ENCODE measurements around the gene CHST9. TPM values are rescaled to one million over a fixed set of nuclear protein-coding genes. Genes with fewer than 3 reads are reported as not detected.

CHST9 gene
- polyA plus RNA-seq, 1 donor = 11.1 TPM

DNA sequence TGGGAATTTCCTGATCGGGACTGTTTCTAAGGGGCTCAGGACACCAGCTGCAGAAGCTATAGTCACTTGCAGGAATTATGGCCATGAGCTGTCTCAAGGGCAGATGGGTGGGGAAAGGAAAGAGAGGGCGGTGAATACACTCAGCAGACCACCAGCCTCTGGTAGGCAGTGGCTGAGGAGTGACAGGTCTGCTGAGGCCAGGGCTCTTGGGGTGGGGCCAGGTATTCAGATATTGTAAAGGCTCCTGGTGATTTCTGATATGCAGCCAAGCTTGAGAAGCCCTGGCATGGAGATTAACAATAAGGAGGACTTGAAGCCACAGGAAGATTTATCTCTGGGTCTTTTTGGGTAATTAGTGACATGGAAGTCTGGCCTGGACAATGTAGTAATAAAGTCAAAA lies 174.3 kb downstream of the CHST9 start:
- Histone ChIP-seq H3K9me3 (ENCODE audit: control insufficient read depth, low read depth, low read length) (no peaks in the 10 kb centered on the region), H3K27me3 (ENCODE audit: control insufficient read depth, insufficient read depth, low read length) (no peaks in the 10 kb centered on the region), H3K4me1 (ENCODE audit: control insufficient read depth, insufficient read depth, low read length) (no peaks in the 10 kb centered on the region), H3K4me3 (ENCODE audit: low read length) (no peak overlapping the region), H3K36me3 (ENCODE audit: control insufficient read depth, insufficient read depth, low read length) (no peaks in the 10 kb centered on the region), H3K27ac (ENCODE audit: low read length) (no peak overlapping the region)
- DNase-seq = no peak
- WGBS (ENCODE audit: insufficient coverage, low lambda C conversion rate) = no CpG with 5 or more reads among the region's 2 CpGs

DNA sequence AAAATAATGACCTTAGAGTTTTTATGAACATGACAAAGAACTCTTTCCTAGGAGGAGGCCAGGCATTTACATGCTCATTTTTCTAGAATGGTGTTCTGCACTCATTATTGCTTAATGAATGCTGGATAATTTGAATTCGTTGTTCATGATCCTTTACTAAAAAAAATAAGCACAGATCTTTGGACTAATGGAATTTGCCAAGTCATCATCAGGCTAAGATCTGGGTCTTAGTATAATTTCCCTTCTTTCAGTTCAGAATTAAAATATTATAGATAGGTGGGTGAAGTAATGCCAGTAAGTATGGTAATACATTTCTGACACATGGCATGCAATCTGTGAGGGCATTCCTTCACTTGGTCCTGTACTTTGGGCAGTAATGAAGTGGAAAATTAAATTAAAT lies 175.8 kb downstream of the CHST9 start:
- Histone ChIP-seq H3K27ac (ENCODE audit: low read length) (no peak overlapping the region), H3K27me3 (ENCODE audit: control insufficient read depth, insufficient read depth, low read length) (no peaks in the 10 kb centered on the region), H3K9me3 (ENCODE audit: control insufficient read depth, low read depth, low read length) (no peaks in the 10 kb centered on the region), H3K4me1 (ENCODE audit: control insufficient read depth, insufficient read depth, low read length) (no peaks in the 10 kb centered on the region), H3K36me3 (ENCODE audit: control insufficient read depth, insufficient read depth, low read length) (no peaks in the 10 kb centered on the region), H3K4me3 (ENCODE audit: low read length) (no peak overlapping the region)
- WGBS (ENCODE audit: insufficient coverage, low lambda C conversion rate) = 83% methylated on average over 1 of the region's 1 CpG
- no peak for DNase-seq

DNA sequence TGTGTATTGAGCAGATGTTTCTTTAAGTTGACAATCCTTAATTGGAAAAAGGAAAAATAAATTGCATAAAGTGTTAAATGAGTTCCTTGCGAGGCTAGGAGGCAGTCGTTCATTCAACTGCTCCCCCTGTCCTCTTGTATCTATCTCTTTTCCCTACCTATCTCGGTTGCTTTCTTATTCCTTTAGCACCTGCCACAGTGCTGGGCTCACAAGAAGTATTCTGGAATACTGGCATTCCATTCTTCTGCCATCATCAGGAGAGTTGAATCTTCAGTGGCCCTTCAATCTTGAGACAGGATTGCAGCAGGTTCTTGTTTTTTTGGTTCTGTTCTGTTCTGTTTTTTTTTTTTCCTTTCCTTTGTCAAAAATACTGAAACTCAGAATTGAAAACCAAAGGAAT lies 176.5 kb downstream of the CHST9 start:
- 63% methylated on average over 2 of the region's 3 CpGs for WGBS (ENCODE audit: insufficient coverage, low lambda C conversion rate)
- Histone ChIP-seq H3K9me3 (ENCODE audit: control insufficient read depth, low read depth, low read length) (no peaks in the 10 kb centered on the region), H3K27me3 (ENCODE audit: control insufficient read depth, insufficient read depth, low read length) (no peaks in the 10 kb centered on the region)

DNA sequence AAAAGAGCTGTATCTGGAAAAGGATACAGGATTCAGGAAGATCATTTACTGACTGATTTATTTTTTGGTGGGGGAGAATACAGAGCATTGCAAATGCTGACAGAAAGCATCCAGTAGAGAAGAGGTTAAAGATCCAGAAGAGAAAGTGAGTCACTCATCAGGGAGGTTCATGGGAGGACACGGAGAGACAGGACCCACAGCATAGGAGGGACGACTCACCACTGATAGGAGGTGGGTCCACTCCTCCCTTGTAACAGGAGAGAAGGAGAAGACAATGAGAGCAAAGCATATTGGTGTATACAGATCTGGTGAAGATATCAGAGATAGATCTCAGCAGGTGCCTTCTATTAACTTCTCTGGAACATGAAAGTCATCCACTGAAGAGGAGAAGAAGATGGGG lies 177.2 kb downstream of the CHST9 start:
- H3K4me1 ChIP-seq (ENCODE audit: control insufficient read depth, insufficient read depth, low read length) = no peaks in the 10 kb centered on the region
- WGBS (ENCODE audit: insufficient coverage, low lambda C conversion rate) = no CpG with 5 or more reads among the region's 2 CpGs
- DNase-seq = no peak
- H3K9me3 ChIP-seq (ENCODE audit: control insufficient read depth, low read depth, low read length) = no peaks in the 10 kb centered on the region
- H3K36me3 ChIP-seq (ENCODE audit: control insufficient read depth, insufficient read depth, low read length) = no peaks in the 10 kb centered on the region
- no peak overlapping the region for H3K27ac ChIP-seq (ENCODE audit: low read length)
- no peak overlapping the region for H3K4me3 ChIP-seq (ENCODE audit: low read length)
- no peaks in the 10 kb centered on the region for H3K27me3 ChIP-seq (ENCODE audit: control insufficient read depth, insufficient read depth, low read length)

More for the DNA sequence above, 176.5 kb downstream of the CHST9 start:
- Histone ChIP-seq H3K4me3 (ENCODE audit: low read length) (no peak overlapping the region), H3K4me1 (ENCODE audit: control insufficient read depth, insufficient read depth, low read length) (no peaks in the 10 kb centered on the region), H3K36me3 (ENCODE audit: control insufficient read depth, insufficient read depth, low read length) (no peaks in the 10 kb centered on the region), H3K27ac (ENCODE audit: low read length) (no peak overlapping the region)
- DNase-seq = no peak

DNA sequence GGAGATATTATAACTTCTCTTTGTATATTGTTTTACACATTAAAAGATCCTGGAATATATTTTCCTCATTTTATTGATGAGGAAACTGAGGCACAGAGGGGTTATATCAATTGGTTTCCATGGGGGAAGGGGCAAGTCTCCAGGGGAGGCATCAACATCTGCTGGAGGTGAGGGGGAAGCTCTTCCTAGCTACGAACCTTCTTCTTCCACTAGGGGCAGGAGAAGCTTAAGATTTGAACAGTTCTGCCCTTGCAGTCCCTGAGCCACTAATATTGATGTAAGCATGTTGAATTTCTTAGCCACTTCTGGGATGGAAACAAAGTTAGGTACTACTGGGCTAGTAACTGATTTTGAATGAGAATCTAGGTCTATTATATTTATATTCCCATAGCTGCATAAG lies 179.5 kb downstream of the CHST9 start:
- Histone ChIP-seq H3K36me3 (ENCODE audit: control insufficient read depth, insufficient read depth, low read length) (no peaks in the 10 kb centered on the region), H3K4me3 (ENCODE audit: low read length) (no peak overlapping the region), H3K4me1 (ENCODE audit: control insufficient read depth, insufficient read depth, low read length) (no peaks in the 10 kb centered on the region), H3K9me3 (ENCODE audit: control insufficient read depth, low read depth, low read length) (no peaks in the 10 kb centered on the region), H3K27ac (ENCODE audit: low read length) (no peak overlapping the region), H3K27me3 (ENCODE audit: control insufficient read depth, insufficient read depth, low read length) (no peaks in the 10 kb centered on the region)
- no CpG with 5 or more reads among the region's 1 CpG for WGBS (ENCODE audit: insufficient coverage, low lambda C conversion rate)
- DNase-seq = no peak

DNA sequence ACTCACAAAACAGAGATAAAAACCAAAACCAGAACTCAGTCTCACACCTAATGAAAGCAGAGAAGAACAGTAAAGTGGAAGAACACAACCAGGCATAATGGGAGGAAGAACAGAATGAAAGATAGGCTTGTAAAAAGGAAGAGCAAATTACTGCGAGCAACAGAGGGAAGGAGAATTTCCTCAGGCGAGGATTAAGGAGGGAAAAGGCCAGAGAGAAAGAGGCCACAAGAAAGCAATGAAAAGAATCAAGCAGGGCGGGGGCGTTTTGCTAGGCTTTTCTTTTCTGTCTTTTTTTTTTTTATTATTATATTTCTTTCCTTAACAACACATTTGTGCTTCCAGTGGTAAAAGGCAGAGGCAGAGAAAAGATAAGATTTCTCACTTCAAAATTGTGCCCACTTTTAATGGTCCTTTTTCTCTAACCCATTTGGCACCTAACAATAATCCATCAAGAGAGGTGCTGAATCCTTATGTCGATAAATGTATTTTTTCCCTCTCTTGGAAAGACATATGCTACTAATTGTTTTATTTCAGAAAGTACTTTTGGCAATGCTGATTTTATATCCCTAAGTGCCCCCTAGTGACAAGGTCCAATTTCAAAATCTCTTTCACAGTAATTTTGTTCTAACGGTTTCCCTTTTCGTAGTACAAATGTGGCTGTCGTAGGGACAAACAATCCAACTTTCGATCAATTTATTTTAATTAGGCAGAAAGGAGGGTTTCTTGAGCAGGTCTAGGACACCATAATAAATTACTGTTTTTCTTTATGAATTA lies 180.9 kb downstream of the CHST9 start:
- Histone ChIP-seq H3K4me1 (ENCODE audit: control insufficient read depth, insufficient read depth, low read length) (no peaks in the 10 kb centered on the region), H3K36me3 (ENCODE audit: control insufficient read depth, insufficient read depth, low read length) (no peaks in the 10 kb centered on the region), H3K27ac (ENCODE audit: low read length) (no peak overlapping the region), H3K27me3 (ENCODE audit: control insufficient read depth, insufficient read depth, low read length) (no peaks in the 10 kb centered on the region), H3K9me3 (ENCODE audit: control insufficient read depth, low read depth, low read length) (no peaks in the 10 kb centered on the region), H3K4me3 (ENCODE audit: low read length) (no peak overlapping the region)
- WGBS (ENCODE audit: insufficient coverage, low lambda C conversion rate) = 87% methylated on average over 6 of the region's 9 CpGs
- no peak for DNase-seq

DNA sequence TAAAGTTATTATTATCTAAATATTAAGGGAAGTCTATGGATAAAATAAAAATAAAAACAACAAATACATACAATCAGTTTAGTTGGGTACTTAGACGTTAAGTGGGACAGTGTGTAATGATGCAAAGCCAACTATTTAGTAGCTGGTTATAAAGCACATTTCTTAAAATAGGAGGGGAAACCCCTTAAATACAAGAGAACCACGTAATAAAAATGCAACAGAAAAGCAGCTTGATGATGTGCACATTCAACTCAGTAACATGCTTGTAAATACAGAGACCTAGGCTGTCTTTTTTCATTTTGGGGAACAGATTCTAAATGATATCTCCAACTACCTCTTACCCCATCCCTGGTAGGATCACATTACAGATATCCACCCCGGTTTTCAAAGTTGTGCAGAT lies 185.3 kb downstream of the CHST9 start:
- Histone ChIP-seq H3K27ac (ENCODE audit: low read length) (no peak overlapping the region), H3K4me3 (ENCODE audit: low read length) (no peak overlapping the region), H3K4me1 (ENCODE audit: control insufficient read depth, insufficient read depth, low read length) (no peaks in the 10 kb centered on the region), H3K9me3 (ENCODE audit: control insufficient read depth, low read depth, low read length) (no peaks in the 10 kb centered on the region), H3K27me3 (ENCODE audit: control insufficient read depth, insufficient read depth, low read length) (no peaks in the 10 kb centered on the region), H3K36me3 (ENCODE audit: control insufficient read depth, insufficient read depth, low read length) (no peaks in the 10 kb centered on the region)
- 0% methylated on average over 1 of the region's 3 CpGs for WGBS (ENCODE audit: insufficient coverage, low lambda C conversion rate)
- DNase-seq = no peak

DNA sequence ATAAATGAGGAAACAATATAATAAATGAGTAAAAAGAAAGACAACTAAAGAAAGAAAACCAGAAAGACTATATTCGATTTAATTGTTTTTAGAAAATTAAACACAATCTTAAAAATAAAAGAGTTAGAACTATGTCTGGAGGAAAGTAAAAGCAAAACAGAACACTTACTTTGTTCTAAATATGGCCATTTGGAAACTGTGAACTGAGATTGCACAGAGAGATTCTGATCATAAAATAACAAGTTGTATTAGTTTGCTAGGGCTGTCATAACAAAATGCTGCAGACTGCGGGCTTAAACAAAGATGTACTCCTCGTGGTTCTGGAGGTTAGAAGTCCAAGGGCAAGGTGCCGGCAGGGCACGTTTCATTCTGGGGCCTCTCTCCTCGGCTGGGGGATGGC lies 191.5 kb downstream of the CHST9 start:
- Histone ChIP-seq H3K4me3 (ENCODE audit: low read length) (no peak overlapping the region), H3K9me3 (ENCODE audit: control insufficient read depth, low read depth, low read length) (no peaks in the 10 kb centered on the region), H3K27ac (ENCODE audit: low read length) (no peak overlapping the region), H3K36me3 (ENCODE audit: control insufficient read depth, insufficient read depth, low read length) (no peaks in the 10 kb centered on the region), H3K4me1 (ENCODE audit: control insufficient read depth, insufficient read depth, low read length) (no peaks in the 10 kb centered on the region), H3K27me3 (ENCODE audit: control insufficient read depth, insufficient read depth, low read length) (no peaks in the 10 kb centered on the region)
- WGBS (ENCODE audit: insufficient coverage, low lambda C conversion rate) = 95% methylated on average over 4 of the region's 6 CpGs
- DNase-seq = no peak

DNA sequence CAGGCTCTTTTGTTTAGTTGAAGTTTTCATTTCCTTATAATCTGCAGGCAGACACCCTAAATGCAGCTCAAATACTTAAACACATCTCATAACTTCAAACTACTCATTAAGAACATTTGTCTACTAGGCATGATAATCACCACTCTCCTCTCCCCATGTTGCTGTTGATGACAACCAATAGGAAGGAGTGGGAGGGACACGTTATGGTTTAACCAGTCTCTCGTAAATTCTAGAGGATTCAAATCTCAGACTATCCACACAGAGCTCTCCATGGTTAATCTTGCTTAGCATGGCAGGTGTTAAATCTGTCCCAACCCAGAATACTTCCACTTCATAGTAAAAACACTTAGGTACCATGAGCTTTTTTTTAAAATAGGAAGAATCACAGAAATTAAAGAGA lies 192.2 kb downstream of the CHST9 start:
- Histone ChIP-seq H3K4me1 (ENCODE audit: control insufficient read depth, insufficient read depth, low read length) (no peaks in the 10 kb centered on the region), H3K9me3 (ENCODE audit: control insufficient read depth, low read depth, low read length) (no peaks in the 10 kb centered on the region), H3K4me3 (ENCODE audit: low read length) (no peak overlapping the region), H3K27me3 (ENCODE audit: control insufficient read depth, insufficient read depth, low read length) (no peaks in the 10 kb centered on the region), H3K27ac (ENCODE audit: low read length) (no peak overlapping the region), H3K36me3 (ENCODE audit: control insufficient read depth, insufficient read depth, low read length) (no peaks in the 10 kb centered on the region)
- WGBS (ENCODE audit: insufficient coverage, low lambda C conversion rate) = 100% methylated on average over 2 of the region's 2 CpGs
- no peak for DNase-seq

DNA sequence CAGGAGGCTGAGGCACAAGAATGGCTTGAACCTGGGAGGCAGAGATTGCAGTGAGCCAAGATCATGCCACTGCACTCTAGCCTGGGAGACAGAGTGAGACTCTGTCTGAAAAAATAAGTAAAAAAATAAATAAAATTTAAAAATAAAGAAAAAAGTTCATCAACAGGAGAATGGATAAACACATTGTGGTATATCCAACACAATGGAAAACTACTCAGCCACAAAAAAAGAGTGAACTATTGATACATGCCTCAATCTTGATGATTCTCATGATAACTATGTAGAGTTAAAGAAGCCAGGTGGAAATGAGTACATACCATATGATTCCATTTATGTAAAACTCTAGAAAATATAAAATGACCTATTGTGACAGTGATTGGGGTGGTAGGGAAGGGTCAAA lies 195.3 kb downstream of the CHST9 start:
- no peaks in the 10 kb centered on the region for H3K27me3 ChIP-seq (ENCODE audit: control insufficient read depth, insufficient read depth, low read length)
- H3K9me3 ChIP-seq (ENCODE audit: control insufficient read depth, low read depth, low read length) = no peaks in the 10 kb centered on the region
- no peak overlapping the region for H3K27ac ChIP-seq (ENCODE audit: low read length)
- H3K4me1 ChIP-seq (ENCODE audit: control insufficient read depth, insufficient read depth, low read length) = no peaks in the 10 kb centered on the region
- no peaks in the 10 kb centered on the region for H3K36me3 ChIP-seq (ENCODE audit: control insufficient read depth, insufficient read depth, low read length)
- H3K4me3 ChIP-seq (ENCODE audit: low read length) = no peak overlapping the region
- no peak for DNase-seq

DNA sequence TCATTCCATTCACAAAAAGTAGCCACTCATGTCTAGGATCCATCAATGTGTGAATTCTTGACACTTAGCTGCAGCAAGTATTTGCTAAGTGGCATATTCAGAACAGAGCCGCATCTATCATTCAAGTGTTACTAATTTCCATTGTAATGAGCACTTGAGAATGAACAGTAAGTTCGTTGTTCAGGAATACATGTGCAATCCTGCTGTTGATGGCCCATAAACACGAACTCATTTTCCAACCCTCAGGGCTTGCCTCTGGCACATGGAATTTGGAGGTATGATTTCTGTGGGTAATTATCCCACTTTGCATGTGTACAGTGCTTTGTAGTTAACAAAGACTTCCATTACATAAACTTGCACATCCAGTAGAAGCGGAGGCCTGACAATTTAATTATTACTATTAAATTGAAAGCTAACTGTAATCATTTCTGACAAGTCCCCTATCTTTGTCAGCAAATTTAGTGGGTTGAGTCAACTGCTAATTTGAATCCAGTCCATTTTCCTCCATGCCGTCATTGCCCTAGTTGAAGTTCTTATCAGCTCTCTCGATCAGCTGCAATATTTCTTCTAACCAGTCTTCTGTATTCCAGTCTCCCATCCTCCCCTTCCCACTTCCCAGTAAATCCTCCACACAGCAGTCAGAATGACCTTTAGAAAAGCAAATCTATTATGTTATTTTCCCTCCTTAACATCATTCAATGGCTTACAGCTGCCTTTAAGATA lies 203.6 kb downstream of the CHST9 start:
- Histone ChIP-seq H3K4me1 (ENCODE audit: control insufficient read depth, insufficient read depth, low read length) (no peaks in the 10 kb centered on the region), H3K36me3 (ENCODE audit: control insufficient read depth, insufficient read depth, low read length) (no peaks in the 10 kb centered on the region), H3K27ac (ENCODE audit: low read length) (no peak overlapping the region), H3K4me3 (ENCODE audit: low read length) (no peak overlapping the region), H3K9me3 (ENCODE audit: control insufficient read depth, low read depth, low read length) (no peaks in the 10 kb centered on the region), H3K27me3 (ENCODE audit: control insufficient read depth, insufficient read depth, low read length) (peaks cover 2% of the 10 kb centered on the region)
- DNase-seq = no peak
- WGBS (ENCODE audit: insufficient coverage, low lambda C conversion rate) = 100% methylated on average over 1 of the region's 6 CpGs
